GM18951 (cell line): Measurements from ENCODE around the gene TTC13.

ENCODE experiments used
- POLR2A ChIP-seq: IDR thresholded peaks from 4 replicates; pipeline ENCODE4 v1.6.1; 2011; ENCODE audit warnings: mild to moderate bottlenecking; ENCODE audit not compliant: insufficient read length, insufficient read depth; ENCODE audit errors: extremely low read depth
- in situ Hi-C: fragments of 300-500 bp; cut with MboI; formaldehyde crosslinking; loops from one replicate; pipeline ENCODE4 v1.12.0; 2022; ENCODE audit warnings: low sequenced_read_pairs, mixed read lengths, inconsistent platforms; ENCODE audit not compliant: unreplicated experiment

Gene TTC13

DNA sequence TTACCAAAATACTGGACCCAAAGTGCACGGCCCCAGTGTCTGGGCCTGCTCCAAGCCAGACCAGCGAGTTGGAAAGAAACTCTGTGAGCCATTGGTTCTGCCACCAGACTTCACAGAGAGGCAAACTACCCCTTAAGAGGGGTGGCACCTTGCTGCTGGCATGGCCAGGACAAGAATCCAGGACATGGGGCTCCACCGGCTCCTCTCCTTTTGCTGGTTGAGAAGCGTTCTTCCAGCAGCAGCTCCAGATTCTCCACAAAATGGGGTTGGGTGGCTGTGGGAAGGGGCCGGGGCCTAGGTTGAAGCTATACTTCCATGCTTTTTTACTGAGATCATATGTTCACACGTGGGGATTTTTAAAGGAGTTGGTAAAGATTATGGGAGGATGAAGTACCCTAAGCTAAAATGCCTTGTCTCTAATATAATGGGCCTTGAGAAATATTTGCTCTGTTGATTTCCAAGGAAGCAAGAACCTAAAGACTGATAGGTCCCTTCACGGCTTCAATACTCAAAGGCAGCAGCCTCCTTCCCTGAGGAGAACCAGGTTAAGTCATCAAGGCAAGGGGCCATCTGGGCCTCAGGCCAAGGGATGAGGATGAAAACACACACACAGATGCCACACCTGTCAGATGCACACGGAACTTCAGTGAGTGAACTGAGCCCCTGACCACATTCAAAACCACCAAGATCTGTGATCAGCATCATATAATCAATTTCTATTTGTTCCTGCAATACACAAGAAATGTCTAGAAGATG, 113.4 kb downstream of the TTC13 start:
- in situ Hi-C loops, result no loop called here
- TF ChIP-seq POLR2A, result no peak

GRCh38 chr1:230864441-230864840, 114.2 kb downstream of the TTC13 start:
- no peak for TF ChIP-seq POLR2A
- in situ Hi-C loops, result no loop called here

DNA sequence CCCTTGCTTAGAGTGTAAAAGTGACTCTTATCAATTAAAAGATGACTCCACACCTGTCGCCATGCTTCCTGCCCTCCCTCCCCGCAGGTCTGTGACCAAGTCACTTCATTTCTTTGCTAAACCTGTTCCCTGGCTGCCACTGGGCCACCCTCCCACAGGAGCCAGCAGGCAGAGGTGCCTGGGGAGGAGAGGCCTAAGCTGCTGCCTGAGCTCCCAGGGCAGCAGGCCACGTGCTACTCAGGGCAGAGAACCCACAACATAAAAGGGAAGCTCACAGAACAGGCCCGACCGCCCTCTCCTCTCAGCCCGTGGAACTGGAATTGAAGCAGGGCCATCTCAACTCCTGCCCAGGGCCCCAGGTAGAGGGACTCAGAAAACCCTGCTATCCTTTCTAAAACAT, 115.2 kb downstream of the TTC13 start:
- in situ Hi-C loops, result no loop called here
- no peak for TF ChIP-seq POLR2A

DNA sequence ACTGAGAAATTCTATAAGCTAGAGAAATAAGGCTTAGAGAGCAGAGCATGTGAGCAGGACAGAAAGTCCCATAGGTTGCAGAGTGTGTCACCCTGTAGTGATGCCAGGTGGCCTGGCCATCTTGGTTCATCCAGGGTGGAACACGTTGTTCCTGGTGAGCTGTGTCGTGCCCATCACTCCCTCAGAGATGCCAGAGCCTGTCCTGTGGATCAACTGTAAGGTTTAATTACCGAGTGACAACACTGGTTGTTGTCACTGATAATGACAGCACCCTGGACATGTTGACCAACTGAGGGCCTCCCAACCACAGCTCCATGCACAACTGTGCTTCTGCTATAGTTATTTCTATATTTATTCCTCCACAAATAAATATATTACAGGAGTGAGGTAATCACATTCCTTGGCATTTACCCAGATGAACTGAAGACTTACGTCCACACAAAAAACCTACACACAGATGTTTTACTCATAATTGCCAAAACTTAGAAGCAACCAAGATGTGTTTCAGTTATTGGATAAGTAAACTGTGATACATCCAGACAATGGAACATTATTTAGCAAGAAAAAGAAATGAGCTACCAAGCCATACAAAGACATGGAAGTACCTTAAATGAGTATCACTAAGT, 116.6 kb downstream of the TTC13 start:
- in situ Hi-C loops, result no loop called here
- no peak for TF ChIP-seq POLR2A

- TF ChIP-seq POLR2A, result no peak
- in situ Hi-C loops, result no loop called here
These were observed 117.2 kb downstream of the TTC13 start for GRCh38 chr1:230861489-230861888.

DNA sequence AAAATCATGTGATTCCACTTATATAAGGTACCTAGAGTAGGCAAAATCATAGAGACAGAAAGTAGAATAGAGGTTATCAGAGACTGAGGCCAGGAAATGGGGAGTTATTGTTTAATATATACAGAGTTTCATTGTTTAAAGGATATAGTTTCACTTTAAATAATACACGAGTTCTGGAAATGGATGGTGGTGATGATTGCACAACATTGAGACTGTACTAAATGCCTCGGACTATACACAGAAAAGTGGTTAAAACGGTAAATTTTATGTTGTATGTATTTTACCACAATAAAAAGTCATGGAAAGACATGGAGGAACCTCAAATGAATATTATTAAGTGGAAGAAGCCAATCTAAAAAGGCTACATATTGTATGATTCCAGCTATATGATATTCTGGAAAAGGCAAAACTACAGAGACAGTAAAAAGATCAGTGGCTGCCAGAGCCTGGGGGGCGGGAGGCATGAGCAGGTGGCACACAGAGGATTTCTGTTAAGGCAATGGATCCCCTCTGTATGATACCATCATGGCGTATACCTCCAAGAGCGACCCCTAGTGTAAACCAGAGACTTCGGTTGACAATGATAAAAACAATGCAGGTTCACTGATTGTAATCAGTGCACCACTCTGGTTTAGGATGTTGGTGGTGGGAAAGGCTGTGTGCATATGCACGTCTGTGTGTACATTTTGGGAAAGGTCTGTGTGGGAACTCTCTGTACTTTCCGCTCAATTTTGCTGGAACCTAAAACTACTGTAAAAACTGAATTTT, 117.9 kb downstream of the TTC13 start:
- TF ChIP-seq POLR2A, result no peak
- in situ Hi-C loops, result no loop called here

DNA sequence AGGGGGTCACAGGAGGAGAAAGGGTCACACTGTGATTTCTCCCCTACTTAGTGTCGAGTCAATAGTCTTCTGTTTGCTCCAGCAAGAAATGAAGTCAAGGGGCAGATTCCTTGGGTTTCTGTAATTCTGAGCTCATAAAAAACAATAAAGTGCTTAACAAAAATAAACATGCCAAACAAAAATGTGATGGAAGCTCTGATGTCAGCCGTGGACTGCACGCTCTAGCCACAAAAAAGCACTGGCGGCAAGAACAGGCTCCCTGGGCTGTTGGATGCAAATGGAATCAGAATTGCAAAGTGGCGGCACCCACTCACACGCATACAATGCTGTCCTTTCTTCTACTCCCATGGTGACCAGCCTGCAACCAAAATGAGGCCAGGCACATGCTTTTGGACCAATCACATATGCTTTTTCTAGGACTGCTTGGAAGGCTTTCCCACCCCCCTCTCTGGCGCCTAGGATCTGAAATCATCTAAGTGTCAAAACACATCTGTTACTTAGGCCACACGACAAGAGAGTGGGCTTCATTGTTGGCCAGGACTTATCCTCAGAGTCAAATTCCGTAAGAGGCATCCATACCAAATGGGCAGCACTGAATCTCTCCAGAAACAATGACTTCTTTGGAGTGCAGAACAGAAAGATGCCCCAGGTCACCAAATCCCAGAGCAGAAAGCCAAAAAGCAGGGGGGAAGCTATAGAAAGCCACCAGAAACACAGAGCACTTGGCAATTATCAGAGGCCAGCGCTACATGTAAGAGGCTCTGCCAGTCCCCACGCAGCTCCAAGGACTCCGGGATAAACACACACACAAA, 119.5 kb downstream of the TTC13 start:
- TF ChIP-seq POLR2A, result no peak
- in situ Hi-C loops, result no loop called here

DNA sequence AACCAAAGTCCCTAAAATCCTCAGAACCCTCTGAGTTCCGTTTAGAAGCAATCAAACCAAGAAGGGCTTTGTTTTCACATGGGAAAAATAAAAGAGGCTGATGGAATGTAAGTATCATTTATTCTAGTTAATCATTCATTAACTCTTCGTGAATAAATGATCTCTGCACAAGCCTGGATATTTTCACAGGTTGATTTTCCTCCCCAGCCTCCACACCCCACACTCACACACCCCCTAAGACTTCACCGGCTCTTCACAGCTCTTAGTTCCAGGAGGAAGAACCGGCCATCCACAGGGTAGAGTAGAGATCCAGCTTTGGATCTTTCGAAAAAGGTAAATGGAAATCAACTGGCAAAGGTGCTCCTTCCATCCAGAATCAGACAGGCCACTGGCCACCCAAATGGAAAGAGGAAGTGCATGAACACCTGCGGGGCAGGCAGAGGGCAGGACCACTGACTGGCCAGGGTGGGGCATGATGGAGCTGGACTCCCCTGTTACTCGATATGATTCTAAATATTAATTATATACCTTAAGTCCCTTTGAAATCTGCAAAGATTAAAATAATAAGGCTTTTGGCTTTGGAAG, 120.3 kb downstream of the TTC13 start:
- no peak for TF ChIP-seq POLR2A
- in situ Hi-C loops, result no loop called here

- no peak for TF ChIP-seq POLR2A
- in situ Hi-C loops, result no loop called here
These were observed 120.8 kb downstream of the TTC13 start for GRCh38 chr1:230857822-230858221.

GRCh38 chr1:230857077-230857476, 121.6 kb downstream of the TTC13 start:
- no peak for TF ChIP-seq POLR2A
- in situ Hi-C loops, result no loop called here
